ENCODE data around the gene KCNJ12.
A peak's percentile ranks its signal among the peaks of the same experiment; 100 is the strongest.

The KCNJ12 gene

GRCh38 chr17:21369395-21369794 is 6.8 kb upstream of the KCNJ12 start:
- CTCF ChIA-PET: no interaction called here
- peaks cover 0 to 28% (median 16%) of the 10 kb centered on the region in 4 experiments for H3K4me1 ChIP-seq (ENCODE audit: control extremely low read depth in 1 of 4, control insufficient read depth in 4 of 4, insufficient read depth in 4 of 4, low read length in 3 of 4)
- H3K27me3 ChIP-seq (replicated peaks in 2 of 5; ENCODE audit: control insufficient read depth in 4 of 5, insufficient read depth in 5 of 5, low read length in 4 of 5): peaks cover 0 to 2% (median 0%) of the 10 kb centered on the region in 5 experiments
- no peak for DNase-seq
- POLR2A ChIA-PET: no interaction called here
- no peak overlapping the region for H3K4me3 ChIP-seq (ENCODE audit: control insufficient read depth in 1 of 7, extremely low read depth in 1 of 7, insufficient read depth in 4 of 7, low read depth in 2 of 7, low read length in 6 of 7)
- no peaks in the 10 kb centered on the region for H3K9me3 ChIP-seq (ENCODE audit: control extremely low read depth in 1 of 5, control insufficient read depth in 4 of 5, insufficient read depth in 2 of 5, low read depth in 1 of 5, low read length in 4 of 5)
- WGBS (ENCODE audit: insufficient coverage): 93% methylated on average over 5 of the region's 5 CpGs
- no peak overlapping the region for H3K27ac ChIP-seq (ENCODE audit: insufficient read depth in 1 of 2, low read depth in 1 of 2, low read length in 2 of 2, poor library complexity in 1 of 2, severe bottlenecking in 2 of 2)
- H3K36me3 ChIP-seq (ENCODE audit: control insufficient read depth in 4 of 4, insufficient read depth in 4 of 4, low read length in 3 of 4): peaks cover 0 to 2% (median 0%) of the 10 kb centered on the region in 4 experiments

- H3K4me1 ChIP-seq (ENCODE audit: control extremely low read depth in 1 of 4, control insufficient read depth in 4 of 4, insufficient read depth in 4 of 4, low read length in 3 of 4): peaks cover 0 to 32% (median 24%) of the 10 kb centered on the region in 4 experiments
- no peaks in the 10 kb centered on the region for H3K9me3 ChIP-seq (ENCODE audit: control extremely low read depth in 1 of 5, control insufficient read depth in 4 of 5, insufficient read depth in 2 of 5, low read depth in 1 of 5, low read length in 4 of 5)
- POLR2A ChIA-PET: no interaction called here
- peak; percentile 17 to 68 (median 18) for DNase-seq
- CTCF ChIA-PET: interaction anchor here (0.9 kb wide), 1 partner anchor 20 kb away, joined by 3 read pairs; no protein-coding TSS in a partner anchor
- H3K36me3 ChIP-seq (ENCODE audit: control insufficient read depth in 4 of 4, insufficient read depth in 4 of 4, low read length in 3 of 4): no peaks in the 10 kb centered on the region
- peaks cover 0 to 3% (median 0%) of the 10 kb centered on the region in 5 experiments for H3K27me3 ChIP-seq (replicated peaks in 2 of 5; ENCODE audit: control insufficient read depth in 4 of 5, insufficient read depth in 5 of 5, low read length in 4 of 5)
- H3K4me3 ChIP-seq (ENCODE audit: control insufficient read depth in 1 of 7, extremely low read depth in 1 of 7, insufficient read depth in 4 of 7, low read depth in 2 of 7, low read length in 6 of 7): no peak overlapping the region
- 14% methylated on average over 4 of the region's 6 CpGs for WGBS (ENCODE audit: insufficient coverage)
- H3K27ac ChIP-seq (ENCODE audit: insufficient read depth in 1 of 2, low read depth in 1 of 2, low read length in 2 of 2, poor library complexity in 1 of 2, severe bottlenecking in 2 of 2): no peak overlapping the region
Measured at GRCh38 chr17:21370430-21370829, 5.7 kb upstream of the KCNJ12 start.

GRCh38 chr17:21371511-21372081 is 4.6 kb upstream of the KCNJ12 start:
- CTCF ChIA-PET: no interaction called here
- no peak overlapping the region for H3K4me3 ChIP-seq (ENCODE audit: control insufficient read depth in 1 of 7, extremely low read depth in 1 of 7, insufficient read depth in 4 of 7, low read depth in 2 of 7, low read length in 6 of 7)
- H3K36me3 ChIP-seq (ENCODE audit: control insufficient read depth in 4 of 4, insufficient read depth in 4 of 4, low read length in 3 of 4): no peaks in the 10 kb centered on the region
- no peak for DNase-seq
- peaks cover 0 to 40% (median 34%) of the 10 kb centered on the region in 4 experiments for H3K4me1 ChIP-seq (ENCODE audit: control extremely low read depth in 1 of 4, control insufficient read depth in 4 of 4, insufficient read depth in 4 of 4, low read length in 3 of 4)
- H3K27me3 ChIP-seq (replicated peaks in 2 of 5; ENCODE audit: control insufficient read depth in 4 of 5, insufficient read depth in 5 of 5, low read length in 4 of 5): peaks cover 0 to 9% (median 0%) of the 10 kb centered on the region in 5 experiments
- 97% methylated on average over 16 of the region's 17 CpGs for WGBS (ENCODE audit: insufficient coverage)
- POLR2A ChIA-PET: no interaction called here
- no peaks in the 10 kb centered on the region for H3K9me3 ChIP-seq (ENCODE audit: control extremely low read depth in 1 of 5, control insufficient read depth in 4 of 5, insufficient read depth in 2 of 5, low read depth in 1 of 5, low read length in 4 of 5)
- no peak overlapping the region for H3K27ac ChIP-seq (ENCODE audit: insufficient read depth in 1 of 2, low read depth in 1 of 2, low read length in 2 of 2, poor library complexity in 1 of 2, severe bottlenecking in 2 of 2)

- H3K27ac ChIP-seq (ENCODE audit: insufficient read depth in 1 of 2, low read depth in 1 of 2, low read length in 2 of 2, poor library complexity in 1 of 2, severe bottlenecking in 2 of 2): no peak overlapping the region
- H3K4me1 ChIP-seq (ENCODE audit: control extremely low read depth in 1 of 4, control insufficient read depth in 4 of 4, insufficient read depth in 4 of 4, low read length in 3 of 4): peaks cover 0 to 48% (median 42%) of the 10 kb centered on the region in 4 experiments
- H3K9me3 ChIP-seq (ENCODE audit: control extremely low read depth in 1 of 5, control insufficient read depth in 4 of 5, insufficient read depth in 2 of 5, low read depth in 1 of 5, low read length in 4 of 5): no peaks in the 10 kb centered on the region
- no peaks in the 10 kb centered on the region for H3K36me3 ChIP-seq (ENCODE audit: control insufficient read depth in 4 of 4, insufficient read depth in 4 of 4, low read length in 3 of 4)
- no peak for DNase-seq
- 98% methylated on average over 14 of the region's 16 CpGs for WGBS (ENCODE audit: insufficient coverage)
- H3K4me3 ChIP-seq (ENCODE audit: control insufficient read depth in 1 of 7, extremely low read depth in 1 of 7, insufficient read depth in 4 of 7, low read depth in 2 of 7, low read length in 6 of 7): no peak overlapping the region
- H3K27me3 ChIP-seq (replicated peaks in 2 of 5; ENCODE audit: control insufficient read depth in 4 of 5, insufficient read depth in 5 of 5, low read length in 4 of 5): peaks cover 0 to 17% (median under 1%) of the 10 kb centered on the region in 5 experiments
- ChIA-PET POLR2A (interaction anchor here (0.6 kb wide), 1 partner anchor 28 kb away, joined by 3 read pairs; no protein-coding TSS in a partner anchor), CTCF (interaction anchor here (0.9 kb wide), 1 partner anchor 140 kb away, joined by 3 read pairs; no protein-coding TSS in a partner anchor)
Measured at GRCh38 chr17:21372256-21372954, 3.8 kb upstream of the KCNJ12 start.

- ChIA-PET POLR2A (interaction anchor here (0.6 kb wide), 1 partner anchor 29 kb away, joined by 3 read pairs; no protein-coding TSS in a partner anchor), CTCF (interaction anchor here (0.8 to 0.9 kb wide), 3 partner anchors 12 to 140 kb away, joined by 3 read pairs; no protein-coding TSS in a partner anchor)
Measured at GRCh38 chr17:21373036-21373435, 3.1 kb upstream of the KCNJ12 start.

GRCh38 chr17:21373696-21374440 is 2.3 kb upstream of the KCNJ12 start:
- H3K27ac ChIP-seq (ENCODE audit: insufficient read depth in 1 of 2, low read depth in 1 of 2, low read length in 2 of 2, poor library complexity in 1 of 2, severe bottlenecking in 2 of 2): no peak overlapping the region
- peaks cover 0 to 31% (median 7%) of the 10 kb centered on the region in 5 experiments for H3K27me3 ChIP-seq (replicated peaks in 2 of 5; ENCODE audit: control insufficient read depth in 4 of 5, insufficient read depth in 5 of 5, low read length in 4 of 5)
- WGBS (ENCODE audit: insufficient coverage): 96% methylated on average over 11 of the region's 17 CpGs
- H3K4me1 ChIP-seq (ENCODE audit: control extremely low read depth in 1 of 4, control insufficient read depth in 4 of 4, insufficient read depth in 4 of 4, low read length in 3 of 4): peaks cover 0 to 60% (median 51%) of the 10 kb centered on the region in 4 experiments
- H3K36me3 ChIP-seq (ENCODE audit: control insufficient read depth in 4 of 4, insufficient read depth in 4 of 4, low read length in 3 of 4): no peaks in the 10 kb centered on the region
- H3K9me3 ChIP-seq (ENCODE audit: control extremely low read depth in 1 of 5, control insufficient read depth in 4 of 5, insufficient read depth in 2 of 5, low read depth in 1 of 5, low read length in 4 of 5): no peaks in the 10 kb centered on the region
- no peak overlapping the region for H3K4me3 ChIP-seq (ENCODE audit: control insufficient read depth in 1 of 7, extremely low read depth in 1 of 7, insufficient read depth in 4 of 7, low read depth in 2 of 7, low read length in 6 of 7)
- DNase-seq: no peak
- POLR2A ChIA-PET: no interaction called here
- CTCF ChIA-PET: interaction anchor here (0.8 to 0.9 kb wide), 2 partner anchors 13 to 97 kb away, joined by 3 read pairs; no protein-coding TSS in a partner anchor

More at GRCh38 chr17:21373036-21373435, 3.1 kb upstream of the KCNJ12 start:
- Histone ChIP-seq H3K27ac (ENCODE audit: insufficient read depth in 1 of 2, low read depth in 1 of 2, low read length in 2 of 2, poor library complexity in 1 of 2, severe bottlenecking in 2 of 2) (no peak overlapping the region), H3K9me3 (ENCODE audit: control extremely low read depth in 1 of 5, control insufficient read depth in 4 of 5, insufficient read depth in 2 of 5, low read depth in 1 of 5, low read length in 4 of 5) (no peaks in the 10 kb centered on the region), H3K36me3 (ENCODE audit: control insufficient read depth in 4 of 4, insufficient read depth in 4 of 4, low read length in 3 of 4) (no peaks in the 10 kb centered on the region), H3K4me3 (ENCODE audit: control insufficient read depth in 1 of 7, extremely low read depth in 1 of 7, insufficient read depth in 4 of 7, low read depth in 2 of 7, low read length in 6 of 7) (no peak overlapping the region), H3K27me3 (replicated peaks in 2 of 5; ENCODE audit: control insufficient read depth in 4 of 5, insufficient read depth in 5 of 5, low read length in 4 of 5) (peaks cover 0 to 23% (median 5%) of the 10 kb centered on the region in 5 experiments), H3K4me1 (ENCODE audit: control extremely low read depth in 1 of 4, control insufficient read depth in 4 of 4, insufficient read depth in 4 of 4, low read length in 3 of 4) (peaks cover 0 to 54% (median 48%) of the 10 kb centered on the region in 4 experiments)
- 93% methylated on average over 11 of the region's 12 CpGs for WGBS (ENCODE audit: insufficient coverage)
- DNase-seq: peak in 1 of 3 donors; percentile 36

Measured in common myeloid progenitor, CD34-positive (primary cell).